NCI-H748 (cell line): Measurements from ENCODE around the gene LRMDA.
A peak's percentile ranks its signal among the peaks of the same experiment; 100 is the strongest.

ENCODE experiments used
- DNase-seq: peaks from one replicate; lab custom pipeline; 2025; ENCODE audit not compliant: unreplicated experiment; lab: John Stamatoyannopoulos, UW

Gene LRMDA

DNA sequence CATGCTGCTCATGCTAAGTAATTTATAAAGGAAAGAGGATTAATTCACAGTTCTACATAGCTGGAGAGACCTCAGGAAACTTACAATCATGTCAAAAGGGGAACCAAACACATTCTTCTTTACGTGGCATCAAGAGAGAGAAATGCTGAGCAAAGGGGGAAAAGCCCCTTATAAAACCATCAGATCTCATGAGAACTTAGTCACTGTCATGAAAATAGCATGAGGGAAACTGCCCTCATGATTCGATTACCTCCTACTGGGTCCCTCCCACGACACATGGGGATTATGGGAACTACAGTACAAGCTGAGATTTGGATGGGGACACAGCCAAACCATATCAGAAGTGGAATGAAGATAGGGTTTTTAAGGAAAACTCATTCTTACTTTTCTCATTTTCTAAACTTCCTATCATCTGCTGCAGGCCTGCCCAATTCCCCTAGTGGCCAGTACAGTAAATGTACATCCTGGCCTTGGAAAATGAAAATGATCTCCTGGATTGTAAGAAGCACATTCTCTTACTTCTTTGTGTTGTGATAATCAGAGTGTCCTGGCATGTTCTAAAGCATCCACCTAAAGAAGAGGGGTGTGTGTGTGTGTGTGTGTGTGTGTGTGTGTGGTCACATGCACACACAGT is 421.5 kb downstream of the LRMDA start:
- DNase-seq: no peak

GRCh38 chr10:75857269-75857846 is 425.9 kb downstream of the LRMDA start:
- DNase-seq: no peak

DNA sequence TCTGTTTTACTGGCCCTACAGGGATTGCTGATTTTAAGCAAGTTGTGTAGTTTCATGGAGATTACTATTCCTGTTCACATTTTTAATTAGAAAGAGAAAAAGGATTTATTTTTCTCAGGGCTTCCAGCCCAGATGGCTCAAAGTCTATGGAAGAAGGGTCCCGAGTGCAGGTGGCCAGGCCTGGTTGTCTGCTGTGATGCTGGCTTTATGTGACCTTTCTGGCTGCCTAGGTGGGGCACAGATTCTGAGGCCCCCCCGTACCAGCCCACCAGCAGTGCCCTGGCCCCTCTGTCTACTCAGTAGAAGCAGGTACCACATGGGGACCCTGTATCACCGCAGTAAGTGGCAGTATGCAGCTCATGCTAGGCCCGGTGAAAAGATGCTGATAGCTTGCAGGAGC is 426.5 kb downstream of the LRMDA start:
- DNase-seq: no peak

DNA sequence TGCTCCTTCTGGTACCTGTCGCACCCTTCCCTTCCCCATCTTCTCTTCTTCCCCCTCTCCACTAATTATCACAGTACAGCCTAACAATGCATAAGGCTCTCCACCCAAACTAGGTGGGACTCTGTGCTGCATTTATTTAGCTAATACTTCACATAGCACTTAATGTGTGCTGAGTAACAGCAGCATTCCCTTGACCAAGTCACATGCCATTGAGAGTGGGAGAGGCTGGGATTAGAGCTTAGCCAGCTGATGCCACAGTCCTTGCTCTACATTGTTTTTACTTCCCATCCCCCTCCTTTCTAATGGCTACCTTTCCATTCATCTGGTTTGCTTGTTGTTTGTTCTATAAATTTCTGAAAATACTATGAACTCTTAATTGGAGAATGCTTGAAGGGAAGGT is 426.9 kb downstream of the LRMDA start:
- no peak for DNase-seq

DNA sequence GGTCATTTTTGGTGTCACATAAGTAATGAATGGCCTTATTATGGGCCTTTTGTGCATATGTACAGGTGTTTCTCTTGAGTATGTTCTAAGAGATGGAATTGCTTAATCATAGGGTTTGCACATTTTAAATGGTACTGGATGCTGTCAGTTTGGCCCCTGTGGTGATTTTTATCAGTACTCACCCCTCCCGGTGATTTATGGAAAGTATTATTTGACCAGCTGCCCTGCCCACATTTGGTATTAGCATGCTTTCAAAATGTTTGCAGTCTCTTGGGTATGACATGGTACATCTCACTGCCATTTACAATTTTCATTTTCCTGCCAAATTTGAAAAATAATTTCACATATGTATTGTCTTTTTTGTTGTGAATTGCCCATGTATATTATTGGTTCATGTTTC is 427.7 kb downstream of the LRMDA start:
- peak; percentile 48 for DNase-seq

DNA sequence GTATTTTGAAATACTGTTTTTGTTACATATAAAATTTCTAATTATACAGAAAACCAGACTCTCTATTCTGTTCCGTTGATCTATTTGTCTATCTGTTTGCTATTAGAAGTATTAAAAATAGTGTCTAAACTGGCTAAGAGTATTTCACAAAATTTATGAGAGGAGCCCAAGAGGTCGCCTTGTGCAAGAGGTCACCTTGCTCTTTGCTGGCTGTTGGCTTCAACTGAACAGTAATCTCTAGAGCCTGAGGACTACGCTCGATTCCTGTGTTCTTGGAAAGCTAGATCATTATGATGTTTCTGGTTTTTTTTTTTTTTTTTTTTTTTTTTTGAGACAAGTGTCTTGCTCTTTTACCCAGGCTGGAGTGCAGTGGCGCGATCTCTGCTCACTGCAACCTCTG is 428.6 kb downstream of the LRMDA start:
- no peak for DNase-seq

GRCh38 chr10:75861582-75861981 is 430.2 kb downstream of the LRMDA start:
- DNase-seq: no peak

DNA sequence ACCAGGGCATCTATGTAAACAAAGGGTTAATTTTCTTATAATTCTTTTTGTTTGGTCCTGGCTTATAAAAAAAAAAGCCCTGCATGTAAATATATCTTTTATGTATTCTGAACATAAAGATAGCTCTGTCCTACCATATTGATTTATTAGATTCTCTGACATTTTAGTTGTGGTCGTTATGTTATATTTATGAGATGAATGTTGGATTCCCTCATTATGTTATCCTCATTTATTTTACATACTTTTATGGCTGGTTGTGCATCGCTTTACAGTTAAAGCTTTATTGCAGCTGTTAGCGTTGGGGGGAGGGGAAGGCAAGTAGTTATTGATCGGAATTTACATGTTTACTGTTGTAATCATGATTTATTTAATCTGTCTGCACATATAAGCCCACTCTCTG is 431.5 kb downstream of the LRMDA start:
- DNase-seq: no peak

DNA sequence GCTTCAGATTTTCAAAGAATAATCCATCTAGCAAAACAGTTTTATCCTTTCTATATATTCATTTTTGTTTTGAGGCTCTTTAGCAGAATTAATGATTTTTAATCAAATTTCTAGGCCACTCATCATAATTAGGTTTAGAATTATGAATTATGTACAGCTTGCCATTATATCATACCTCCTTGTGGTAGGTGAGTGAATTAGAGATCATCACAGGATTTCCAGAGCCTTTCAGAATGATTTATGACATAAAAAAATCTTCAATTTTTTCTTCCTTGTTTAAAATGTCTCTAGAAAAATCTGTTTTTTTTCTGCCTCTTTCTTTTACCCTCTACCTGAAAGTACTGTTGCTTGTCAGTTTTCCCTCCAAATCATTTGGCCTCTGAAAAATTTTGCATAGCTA is 433.3 kb downstream of the LRMDA start:
- DNase-seq: no peak

- DNase-seq: no peak
Observed at GRCh38 chr10:75865413-75866299, 434.2 kb downstream of the LRMDA start.

- no peak for DNase-seq
Observed at GRCh38 chr10:75866300-75866625, 434.8 kb downstream of the LRMDA start.

- no peak for DNase-seq
Observed at GRCh38 chr10:75866731-75867130, 435.3 kb downstream of the LRMDA start.

DNA sequence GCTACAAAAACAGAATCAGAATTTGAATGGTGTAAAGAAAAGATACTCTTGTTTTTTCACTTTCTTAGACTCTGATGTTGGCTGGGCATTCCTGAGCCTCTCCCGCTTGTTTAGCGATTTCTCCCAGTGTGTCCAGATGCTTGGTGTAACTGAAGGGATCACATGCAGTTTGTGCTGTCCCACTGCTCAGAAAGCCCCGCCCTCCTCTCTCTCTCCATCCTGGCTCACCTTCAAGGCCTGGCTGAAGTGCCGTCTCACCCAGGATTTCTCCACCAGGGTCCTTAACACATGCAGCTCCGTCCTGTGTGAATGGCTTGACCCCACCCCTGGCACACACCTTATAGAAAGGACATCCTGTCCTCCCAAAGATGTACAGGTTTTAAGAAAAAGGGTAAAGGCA is 437.1 kb downstream of the LRMDA start:
- DNase-seq: no peak

DNA sequence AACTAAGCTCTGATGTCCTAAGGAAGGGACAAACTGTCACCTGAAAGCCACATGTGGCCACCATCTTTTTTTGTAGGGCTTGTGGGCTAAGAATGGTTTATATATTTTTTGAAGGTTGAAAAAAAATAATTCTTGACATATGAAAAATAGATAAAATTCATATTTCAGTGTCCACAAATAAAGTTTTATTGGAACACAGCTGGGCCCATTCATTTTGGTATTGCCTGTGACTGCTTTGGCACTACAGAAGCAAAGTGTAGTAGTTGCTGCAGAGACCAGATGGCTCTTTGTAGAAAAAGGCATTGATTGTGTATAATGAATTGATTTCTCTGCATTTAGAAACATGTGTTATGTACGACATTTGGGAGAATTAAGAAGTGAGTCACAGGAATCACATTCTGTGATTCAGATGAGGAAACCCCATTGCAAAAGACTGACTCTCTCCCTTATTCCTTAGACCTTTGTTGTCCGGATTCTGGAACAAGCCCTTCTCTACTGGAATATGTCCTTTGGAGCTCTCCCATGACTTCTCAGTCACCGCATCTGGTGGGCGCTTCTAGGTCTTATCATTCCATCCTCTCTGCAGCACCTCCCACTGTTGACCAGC is 438.7 kb downstream of the LRMDA start:
- no peak for DNase-seq

- no peak for DNase-seq
Observed at GRCh38 chr10:75875740-75876139, 444.3 kb downstream of the LRMDA start.

GRCh38 chr10:75876710-75877109 is 445.3 kb downstream of the LRMDA start:
- DNase-seq: no peak

GRCh38 chr10:75877877-75878276 is 446.5 kb downstream of the LRMDA start:
- DNase-seq: no peak

DNA sequence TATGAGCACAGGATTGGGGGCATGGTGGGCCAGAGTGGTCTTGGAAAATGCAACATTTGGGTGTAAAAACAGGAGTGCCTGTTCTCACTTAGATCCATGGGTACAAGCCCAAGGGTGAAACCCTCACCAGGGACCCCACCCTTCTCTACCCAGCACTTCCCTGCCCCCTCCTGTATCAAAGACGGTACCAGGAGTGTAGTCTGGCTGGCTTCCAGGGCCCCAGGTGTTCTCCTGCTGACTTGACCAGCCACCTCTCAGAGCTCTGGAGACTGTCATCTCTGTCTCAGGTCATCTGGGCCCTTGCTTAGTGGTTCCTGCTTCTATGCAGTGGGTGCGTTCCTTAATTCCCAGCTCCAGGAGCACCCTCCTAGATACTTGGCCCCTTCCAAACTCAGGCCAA is 447.2 kb downstream of the LRMDA start:
- no peak for DNase-seq

DNA sequence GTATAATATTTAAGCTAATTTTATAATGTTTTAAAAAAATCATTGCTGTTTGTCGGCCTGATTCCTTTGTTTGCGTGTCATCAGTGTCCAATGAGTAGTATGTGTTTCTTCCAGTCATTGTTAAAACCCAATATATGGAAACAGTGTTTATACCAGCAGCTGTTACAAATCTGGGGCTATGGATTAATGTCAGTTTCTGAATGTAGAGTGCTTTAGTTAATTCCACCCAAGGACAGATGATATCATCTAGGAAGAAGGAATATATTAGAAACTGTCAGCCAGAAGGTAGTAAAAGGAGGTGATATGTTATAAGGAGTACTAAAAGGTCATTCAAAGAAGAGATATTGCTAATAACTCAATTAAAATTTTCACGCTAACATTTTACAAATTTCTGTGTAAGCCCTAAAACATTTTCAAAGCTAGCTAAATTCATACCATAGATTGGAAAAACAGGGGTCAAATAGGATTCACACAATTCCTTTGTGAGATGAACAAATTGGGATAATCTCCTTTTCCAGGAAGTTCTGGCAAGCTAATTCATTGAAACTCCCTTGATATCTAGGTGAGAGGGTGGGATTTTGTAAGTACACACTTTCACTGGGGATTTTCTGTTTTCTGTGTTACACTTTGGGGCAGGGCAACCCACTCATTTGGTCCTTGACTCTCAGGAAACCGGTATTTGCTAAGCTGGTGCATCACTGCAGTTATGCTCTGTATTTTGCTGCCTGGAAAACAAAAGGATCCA is 448.8 kb downstream of the LRMDA start:
- DNase-seq: no peak

DNA sequence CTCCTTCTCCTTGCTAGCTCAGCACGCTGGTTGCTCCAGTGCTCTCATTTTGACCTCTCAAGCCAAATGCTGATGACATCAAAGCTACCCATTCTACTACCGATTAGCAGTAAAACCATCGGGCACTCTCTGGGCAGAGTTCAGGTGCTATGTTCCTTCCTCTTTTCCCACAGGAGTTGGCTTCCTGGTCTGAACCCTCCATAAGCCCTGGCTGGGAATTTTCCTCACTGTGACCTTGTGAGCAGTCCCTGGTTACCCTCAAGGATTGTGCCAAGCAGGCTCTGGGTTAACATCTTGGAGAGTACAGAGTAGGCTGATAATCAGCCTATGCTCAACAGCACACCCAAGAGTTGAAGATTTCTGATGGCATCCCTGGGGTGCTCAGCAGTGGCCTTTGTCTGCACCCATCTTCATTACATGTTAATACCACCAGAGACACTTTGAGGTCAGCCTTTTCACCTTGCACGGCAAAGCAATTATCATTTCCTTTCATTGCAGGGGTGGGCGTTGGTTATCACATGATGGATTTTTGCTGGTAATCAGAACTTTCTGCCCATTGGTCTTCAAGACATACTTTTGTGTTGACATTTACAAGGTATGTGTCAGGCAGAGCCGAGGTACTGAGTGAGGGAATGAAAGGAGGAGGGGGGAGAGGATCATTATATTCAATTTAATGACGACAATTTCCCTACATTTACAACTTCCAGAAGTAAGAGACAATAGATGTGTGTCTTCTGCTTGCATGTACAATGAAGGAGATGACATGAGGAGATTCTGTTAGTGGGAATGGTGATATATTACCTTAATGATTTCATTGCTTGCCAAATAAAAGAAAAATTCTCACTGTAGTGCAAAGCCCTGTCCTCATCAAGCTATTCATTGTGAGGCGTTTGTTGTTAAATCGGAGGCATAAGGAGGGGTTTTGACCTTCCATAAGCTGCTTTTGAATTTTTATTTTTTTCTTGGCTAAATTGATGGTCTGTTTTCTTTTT is 452.0 kb downstream of the LRMDA start:
- DNase-seq: peak; percentile 61
